Spinal cord (tissue), 10 donors: ENCODE data around the gene PRDM15. TPM values are rescaled to one million over a fixed set of nuclear protein-coding genes. Genes with fewer than 3 reads are reported as not detected.

Experiments
- DNase-seq, 6 donors: peaks; one replicate each; pipeline versions ENCODE4 v3.0.0 to v3.0.0-alpha.2; 2013 to 2015; ENCODE audit warnings: low spot score in 6 of 6, low read depth in 4 of 6
- H3K27ac ChIP-seq: one replicate; pipeline ENCODE4 v1.5.1; 2013; ENCODE audit warnings: low read depth, low read length, control low read depth
- H3K27me3 ChIP-seq: one replicate; pipeline ENCODE4 v1.6.1; 2013; ENCODE audit warnings: low read length; ENCODE audit not compliant: control insufficient read depth, insufficient read depth
- H3K36me3 ChIP-seq: one replicate; pipeline ENCODE4 v1.6.1; 2013; ENCODE audit warnings: low read length; ENCODE audit not compliant: control insufficient read depth, insufficient read depth
- H3K4me1 ChIP-seq: one replicate; pipeline ENCODE4 v1.6.1; 2013; ENCODE audit warnings: low read length; ENCODE audit not compliant: control insufficient read depth, insufficient read depth
- H3K4me3 ChIP-seq: one replicate; pipeline ENCODE4 v1.5.1; 2013; ENCODE audit warnings: low read depth, low read length, control low read depth
- H3K9me3 ChIP-seq: one replicate; pipeline ENCODE4 v1.6.1; 2013; ENCODE audit warnings: low read length; ENCODE audit not compliant: control insufficient read depth, insufficient read depth
- WGBS: methylation state at CpG from one replicate; pipeline ENCODE4 v1.1.5; 2013; ENCODE audit warnings: missing lambda C conversion rate; ENCODE audit not compliant: insufficient coverage; 5-methylcytosine and 5-hydroxymethylcytosine counted together
- polyA plus RNA-seq, 2 donors: library from polyadenylated mRNA; unstranded; fragments of 120-200 nt; gene quantifications; one replicate each; pipeline ENCODE4 v1.2.1, GENCODE V29; 2013; ENCODE audit not compliant: insufficient read length in 2 of 2
- total RNA-seq, 2 donors: library from RNA; depleted of rRNA in 1 of 2; stranded (reverse); fragments of 120-200 nt in 1 of 2; fragments of >200 nt in 1 of 2; gene quantifications; one replicate each; pipeline versions ENCODE4 v1.2.3 to v1.2.4, GENCODE V29; 2013 to 2014
- donor health status: healthy.

Gene PRDM15
- total and polyA plus RNA-seq, 4 donors = 4.1 to 7.1 (median 6.3) TPM

- H3K27ac ChIP-seq = no peak overlapping the region
- no peaks in the 10 kb centered on the region for H3K36me3 ChIP-seq
- H3K4me3 ChIP-seq = no peak overlapping the region
- H3K4me1 ChIP-seq = peaks cover 13% of the 10 kb centered on the region
- peaks cover 70% of the 10 kb centered on the region for H3K27me3 ChIP-seq
- H3K9me3 ChIP-seq = no peaks in the 10 kb centered on the region
- no peak for DNase-seq
- WGBS = 62% methylated on average over 14 of the region's 14 CpGs
These were observed 108.1 kb downstream of the PRDM15 start for GRCh38 chr21:41770901-41771624.

- H3K27ac ChIP-seq = no peak overlapping the region
- H3K9me3 ChIP-seq = no peaks in the 10 kb centered on the region
- H3K36me3 ChIP-seq = no peaks in the 10 kb centered on the region
- no peak overlapping the region for H3K4me3 ChIP-seq
- 86% methylated on average over 4 of the region's 5 CpGs for WGBS
- peaks cover 16% of the 10 kb centered on the region for H3K4me1 ChIP-seq
- H3K27me3 ChIP-seq = peaks cover 78% of the 10 kb centered on the region
- no peak for DNase-seq
These were observed 109.2 kb downstream of the PRDM15 start for GRCh38 chr21:41769933-41770332.

GRCh38 chr21:41769521-41769920 is 109.6 kb downstream of the PRDM15 start:
- Histone ChIP-seq H3K27me3 (peaks cover 82% of the 10 kb centered on the region), H3K9me3 (no peaks in the 10 kb centered on the region), H3K27ac (no peak overlapping the region), H3K4me1 (peaks cover 16% of the 10 kb centered on the region), H3K36me3 (no peaks in the 10 kb centered on the region), H3K4me3 (no peak overlapping the region)
- DNase-seq = no peak
- WGBS = 47% methylated on average over 7 of the region's 7 CpGs

- Histone ChIP-seq H3K9me3 (no peaks in the 10 kb centered on the region), H3K36me3 (no peaks in the 10 kb centered on the region), H3K4me3 (no peak overlapping the region), H3K4me1 (peaks cover 16% of the 10 kb centered on the region), H3K27me3 (peaks cover 86% of the 10 kb centered on the region), H3K27ac (no peak overlapping the region)
- 0% methylated on average over 2 of the region's 10 CpGs for WGBS
- no peak for DNase-seq
These were observed 110.0 kb downstream of the PRDM15 start for GRCh38 chr21:41769111-41769510.

GRCh38 chr21:41768437-41769042 is 110.6 kb downstream of the PRDM15 start:
- peaks cover 16% of the 10 kb centered on the region for H3K4me1 ChIP-seq
- no peak overlapping the region for H3K4me3 ChIP-seq
- no peaks in the 10 kb centered on the region for H3K36me3 ChIP-seq
- H3K9me3 ChIP-seq = no peaks in the 10 kb centered on the region
- peaks cover 92% of the 10 kb centered on the region for H3K27me3 ChIP-seq
- H3K27ac ChIP-seq = no peak overlapping the region
- 0% methylated on average over 8 of the region's 17 CpGs for WGBS
- DNase-seq = peak in 2 of 6 donors; percentile 53 to 55

GRCh38 chr21:41767606-41768436 is 111.3 kb downstream of the PRDM15 start:
- WGBS = 2% methylated on average over 15 of the region's 26 CpGs
- peaks cover 98% of the 10 kb centered on the region for H3K27me3 ChIP-seq
- DNase-seq = peak in 2 of 6 donors; percentile 34 to 39
- H3K36me3 ChIP-seq = no peaks in the 10 kb centered on the region
- H3K27ac ChIP-seq = no peak overlapping the region
- H3K4me3 ChIP-seq = no peak overlapping the region
- H3K4me1 ChIP-seq = peaks cover 16% of the 10 kb centered on the region
- H3K9me3 ChIP-seq = no peaks in the 10 kb centered on the region

GRCh38 chr21:41766883-41767605 is 112.1 kb downstream of the PRDM15 start, which contains the start of gene RIPK4:
Gene RIPK4 (minus strand): TSS chr21:41767052. CDS start chr21:41767041, 11 bp downstream.
- no peaks in the 10 kb centered on the region for H3K36me3 ChIP-seq
- peaks cover 98% of the 10 kb centered on the region for H3K27me3 ChIP-seq
- no peak within 1 kb of the TSS for H3K4me3 ChIP-seq
- peaks cover 19% of the 10 kb centered on the region for H3K4me1 ChIP-seq
- H3K9me3 ChIP-seq = no peaks in the 10 kb centered on the region
- H3K27ac ChIP-seq = no peak within 1 kb of the TSS
- DNase-seq = peak in 1 of 6 donors; percentile 29
- under 1% methylated on average over 49 of the region's 53 CpGs for WGBS

- H3K4me3 ChIP-seq = no peak overlapping the region
These were observed 112.9 kb downstream of the PRDM15 start for GRCh38 chr21:41765973-41766882.

More at GRCh38 chr21:41765973-41766882, 112.9 kb downstream of the PRDM15 start:
- WGBS = 3% methylated on average over 88 of the region's 88 CpGs
- no peaks in the 10 kb centered on the region for H3K9me3 ChIP-seq
- H3K27me3 ChIP-seq = peaks cover 98% of the 10 kb centered on the region
- H3K4me1 ChIP-seq = peaks cover 27% of the 10 kb centered on the region
- peak in 2 of 6 donors; percentile 34 to 36 for DNase-seq
- no peak overlapping the region for H3K27ac ChIP-seq
- no peaks in the 10 kb centered on the region for H3K36me3 ChIP-seq
